ENCODE data around the gene MALAT1.
"Not testable (repeated sequence)": the region's sequence is repeated elsewhere in the genome, so short reads cannot be mapped to it uniquely, and the experiment has no call there.

Gene MALAT1

GRCh38 chr11:65498977-65499712 lies at the start of gene MALAT1:
TSS of gene MALAT1 (plus strand) at chr11:65499045.
- DNase-seq, result peak; percentile 90

GRCh38 chr11:65451301-65451700 lies 47.5 kb upstream of the MALAT1 start:
- DNase-seq, result not testable (repeated sequence)

GRCh38 chr11:65452259-65452658 lies 46.6 kb upstream of the MALAT1 start:
- not testable (repeated sequence) for DNase-seq

GRCh38 chr11:65452806-65453490 lies 45.9 kb upstream of the MALAT1 start:
- no peak for DNase-seq

- DNase-seq, result no peak
Measured at GRCh38 chr11:65454311-65454695, 44.5 kb upstream of the MALAT1 start.

- peak; percentile 74 for DNase-seq
Measured at GRCh38 chr11:65454696-65455456, 44.0 kb upstream of the MALAT1 start.

GRCh38 chr11:65456418-65456817 lies 42.4 kb upstream of the MALAT1 start:
- no peak for DNase-seq

GRCh38 chr11:65459552-65459951 lies 39.3 kb upstream of the MALAT1 start:
- DNase-seq, result no peak

- not testable (repeated sequence) for DNase-seq
Measured at GRCh38 chr11:65465471-65465870, 33.4 kb upstream of the MALAT1 start.

- DNase-seq, result not testable (repeated sequence)
Measured at GRCh38 chr11:65467306-65467705, 31.5 kb upstream of the MALAT1 start.

- DNase-seq, result peak; percentile 44
Measured at GRCh38 chr11:65468874-65469333, 29.9 kb upstream of the MALAT1 start.

- DNase-seq, result no peak
Measured at GRCh38 chr11:65470433-65471049, 28.3 kb upstream of the MALAT1 start.

GRCh38 chr11:65471447-65471891 lies 27.4 kb upstream of the MALAT1 start:
- DNase-seq, result no peak

GRCh38 chr11:65472588-65473277 lies 26.1 kb upstream of the MALAT1 start:
- not testable (repeated sequence) for DNase-seq

- no peak for DNase-seq
Measured at GRCh38 chr11:65473278-65473860, 25.5 kb upstream of the MALAT1 start.

GRCh38 chr11:65474864-65475263 lies 24.0 kb upstream of the MALAT1 start:
- no peak for DNase-seq

- no peak for DNase-seq
Measured at GRCh38 chr11:65476632-65477148, 22.2 kb upstream of the MALAT1 start.

GRCh38 chr11:65477149-65477965 lies 21.5 kb upstream of the MALAT1 start:
- DNase-seq, result peak; percentile 86

GRCh38 chr11:65478388-65479183 lies 20.3 kb upstream of the MALAT1 start:
- DNase-seq, result no peak
